ENCODE results near the gene CDH4. TPM values are rescaled to one million over a fixed set of nuclear protein-coding genes. Genes with fewer than 3 reads are reported as not detected.

CDH4 gene
- total RNA-seq, 1 experiment from 2014 or later, result not detected

- Histone ChIP-seq H3K4me3 (ENCODE audit: low read depth in 2 of 2, low read length in 2 of 2) (no peak overlapping the region), H3K4me1 (ENCODE audit: control insufficient read depth, insufficient read depth, low read length) (no peaks in the 10 kb centered on the region), H3K27me3 (ENCODE audit: control insufficient read depth, insufficient read depth, low read length) (peaks cover 4% of the 10 kb centered on the region; the same call in 1 of the 2 replicates), H3K9me3 (ENCODE audit: control insufficient read depth, insufficient read depth, low read depth, low read length) (no peaks in the 10 kb centered on the region), H3K27ac (ENCODE audit: low read length) (no peak overlapping the region), H3K36me3 (ENCODE audit: control insufficient read depth, insufficient read depth, low read length) (no peaks in the 10 kb centered on the region)
- TF ChIP-seq CTCF (IDR thresholded peaks at IDR 0.05) (no peak), POLR2AphosphoS5 (IDR thresholded peaks at IDR 0.05; ENCODE audit: low read depth, low read length) (no peak), TCF7L2 (IDR thresholded peaks at IDR 0.05; ENCODE audit: low read depth, low read length) (no peak), SIN3A (IDR thresholded peaks at IDR 0.05; ENCODE audit: borderline replicate concordance, insufficient read depth, low read depth, low read length) (no peak), REST (IDR thresholded peaks at IDR 0.05; ENCODE audit: insufficient read depth in 1 of 2, low read depth in 2 of 2, low read length in 1 of 2) (no peak)
- ATAC-seq (no peak), DNase-seq (ENCODE audit: low read depth, low spot score) (no peak)
- BruUV-seq (replicated peaks), result no TSS peak
- in situ Hi-C loops (cut with HindIII; ENCODE audit: low pct_unique_long_range_greater_than_20kb, low sequenced_read_pairs) (no loop called here), intact Hi-C loops (cut with micrococcal nuclease; ENCODE audit: unreplicated experiment) (no loop called here)
- ChIA-PET CTCF (interaction anchor here (0.6 kb wide), 1 partner anchor 1469 kb away, joined by 3 read pairs; no protein-coding TSS in a partner anchor), POLR2A (no interaction called here)
Observed at GRCh38 chr20:61742097-61742825, 490.2 kb downstream of the CDH4 start.

- ATAC-seq (no peak), DNase-seq (ENCODE audit: low read depth, low spot score) (no peak)
- intact Hi-C loops (cut with micrococcal nuclease; ENCODE audit: unreplicated experiment) (no loop called here), in situ Hi-C loops (cut with HindIII; ENCODE audit: low pct_unique_long_range_greater_than_20kb, low sequenced_read_pairs) (no loop called here)
- H3K36me3 ChIP-seq (ENCODE audit: control insufficient read depth, insufficient read depth, low read length), result no peaks in the 10 kb centered on the region
- CTCF ChIA-PET, result no interaction called here
- H3K27me3 ChIP-seq (ENCODE audit: control insufficient read depth, insufficient read depth, low read length), result peaks cover 4% of the 10 kb centered on the region; the same call in 1 of the 2 replicates
- no peaks in the 10 kb centered on the region for H3K9me3 ChIP-seq (ENCODE audit: control insufficient read depth, insufficient read depth, low read depth, low read length)
- no peak overlapping the region for H3K27ac ChIP-seq (ENCODE audit: low read length)
- no peak for TF ChIP-seq SIN3A (IDR thresholded peaks at IDR 0.05; ENCODE audit: borderline replicate concordance, insufficient read depth, low read depth, low read length)
- no peak for TF ChIP-seq TCF7L2 (IDR thresholded peaks at IDR 0.05; ENCODE audit: low read depth, low read length)
- TF ChIP-seq CTCF (IDR thresholded peaks at IDR 0.05), result no peak
- TF ChIP-seq REST (IDR thresholded peaks at IDR 0.05; ENCODE audit: insufficient read depth in 1 of 2, low read depth in 2 of 2, low read length in 1 of 2), result no peak
- TF ChIP-seq POLR2AphosphoS5 (IDR thresholded peaks at IDR 0.05; ENCODE audit: low read depth, low read length), result no peak
- H3K4me3 ChIP-seq (ENCODE audit: low read depth in 2 of 2, low read length in 2 of 2), result no peak overlapping the region
- POLR2A ChIA-PET, result no interaction called here
- no peaks in the 10 kb centered on the region for H3K4me1 ChIP-seq (ENCODE audit: control insufficient read depth, insufficient read depth, low read length)
- BruUV-seq (replicated peaks), result no TSS peak
Observed at GRCh38 chr20:61743606-61744005, 491.5 kb downstream of the CDH4 start.
